MM.1S (cell line): Measurements from ENCODE around the gene GSS.

Experiments used
- CTCF ChIP-seq: fragments of 300-600 bp; sonication (generic); IDR thresholded peaks from 2 replicates; pipeline ENCODE4 v1.5.1; 2016; ENCODE audit warnings: antibody characterized with exemption, low read length, mixed read lengths
- EZH2 ChIP-seq: fragments of 300-600 bp; sonication (generic); optimal IDR thresholded peaks from 2 replicates; pipeline ENCODE3; 2017; ENCODE audit warnings: low read depth, mild to moderate bottlenecking, antibody characterized with exemption, low read length, mixed read lengths

GRCh38 chr20:34983089-34983820 is 27.6 kb upstream of the GSS start:
- no peak for TF ChIP-seq CTCF
- TF ChIP-seq EZH2 = no peak
